K562 (cell line): ENCODE results near the gene CSNK1G3.

Experiments
- ATF2 ChIP-seq: sonication (generic); formaldehyde crosslinking; IDR thresholded peaks from 2 replicates; pipeline ENCODE4 v1.8.1; 2022; ENCODE audit warnings: missing genetic modification reagents
- CTCF ChIP-seq, 3 experiments: IDR thresholded peaks in 2 of 3; conservative IDR thresholded peaks in 1 of 3; 2 replicates each; pipeline ENCODE4 v1.5.1; 2011 to 2012; ENCODE audit warnings: low read length in 3 of 3, mild to moderate bottlenecking in 3 of 3, control low read depth in 2 of 3, improper control_type of control experiment in 1 of 3, inconsistent platforms in 1 of 3, low read depth in 1 of 3, mixed read lengths in 1 of 3, moderate library complexity in 1 of 3; ENCODE audit not compliant: insufficient read depth in 2 of 3
- E2F1 ChIP-seq: sonication (generic); formaldehyde crosslinking; IDR thresholded peaks from 2 replicates; pipeline ENCODE4 v1.8.1; 2023; ENCODE audit warnings: mild to moderate bottlenecking, missing genetic modification reagents, moderate library complexity
- EZH2 ChIP-seq: IDR thresholded peaks from 2 replicates; pipeline ENCODE4 v1.6.1; 2012; ENCODE audit warnings: low read depth, mild to moderate bottlenecking, inconsistent platforms, low read length, borderline replicate concordance
- KLF6 ChIP-seq: fragments of 250-450 bp; sonication (Bioruptor Pico); IDR thresholded peaks from 2 replicates; pipeline ENCODE4 v1.4.0; 2020; ENCODE audit warnings: mild to moderate bottlenecking, moderate library complexity, borderline replicate concordance
- PCBP2 ChIP-seq: fragments of 200-400 bp; formaldehyde crosslinking; IDR thresholded peaks from 2 replicates; pipeline ENCODE4 v1.6.1; 2018; ENCODE audit warnings: low read length, low read depth, mild to moderate bottlenecking, moderate library complexity; ENCODE audit not compliant: poor library complexity, severe bottlenecking
- POLR2AphosphoS5 ChIP-seq: IDR thresholded peaks from 2 replicates; pipeline ENCODE4 v1.6.1; 2011; ENCODE audit warnings: mild to moderate bottlenecking, low read depth, low read length, moderate library complexity; ENCODE audit not compliant: control insufficient read depth, insufficient read depth
- USF2 ChIP-seq: sonication (generic); formaldehyde crosslinking; IDR thresholded peaks from 2 replicates; pipeline ENCODE4 v1.5.0; 2020; ENCODE audit warnings: missing genetic modification reagents
- ZNF12 ChIP-seq: sonication (generic); formaldehyde crosslinking; IDR thresholded peaks from 2 replicates; pipeline ENCODE4 v1.4.0; 2020; ENCODE audit warnings: mild to moderate bottlenecking, missing genetic modification reagents
- ZNF780A ChIP-seq: fragments of 250-450 bp; sonication (Bioruptor Pico); IDR thresholded peaks from 2 replicates; pipeline ENCODE4 v1.5.0; 2021; ENCODE audit warnings: mild to moderate bottlenecking

- TF ChIP-seq ZNF780A (CRISPR knock-in tag): no peak
- no peak for TF ChIP-seq POLR2AphosphoS5
- TF ChIP-seq ATF2 (CRISPR knock-in tag): no peak
- no peak for TF ChIP-seq EZH2
- no peak for TF ChIP-seq ZNF12 (CRISPR knock-in tag)
- no peak for TF ChIP-seq CTCF (IDR thresholded peaks at IDR 0.05 in 2 of 3, conservative IDR thresholded peaks at IDR 0.05 in 1 of 3; ENCODE audit: insufficient read depth in 2 of 3, low read depth in 1 of 3, low read length in 3 of 3)
- no peak for TF ChIP-seq USF2 (CRISPR knock-in tag)
- no peak for TF ChIP-seq PCBP2
- no peak for TF ChIP-seq KLF6 (CRISPR knock-in tag)
- no peak for TF ChIP-seq E2F1 (CRISPR knock-in tag)
These were observed 35.2 kb upstream of the CSNK1G3 start for GRCh38 chr5:123476731-123477130.
